Retina (tissue), 1 donor: ENCODE data around the gene RPGRIP1.
"Not testable (repeated sequence)": the region's sequence is repeated elsewhere in the genome, so short reads cannot be mapped to it uniquely, and the experiment has no call there.

ENCODE experiments used
- DNase-seq: peaks from one replicate; pipeline ENCODE4 v3.0.0-alpha.2; 2016

Gene RPGRIP1

GRCh38 chr14:21302013-21302835 lies 22.3 kb downstream of the RPGRIP1 start:
- peak; percentile 25 for DNase-seq

GRCh38 chr14:21302836-21303140 lies 22.9 kb downstream of the RPGRIP1 start:
- not testable (repeated sequence) for DNase-seq

GRCh38 chr14:21307637-21308036 lies 27.8 kb downstream of the RPGRIP1 start:
- DNase-seq, result no peak

GRCh38 chr14:21308132-21308478 lies 28.2 kb downstream of the RPGRIP1 start:
- peak; percentile 7 for DNase-seq

- DNase-seq, result peak; percentile 82
Measured at GRCh38 chr14:21308479-21309237, 28.8 kb downstream of the RPGRIP1 start.

GRCh38 chr14:21309238-21309636 lies 29.4 kb downstream of the RPGRIP1 start:
- no peak for DNase-seq

GRCh38 chr14:21309956-21310355 lies 30.1 kb downstream of the RPGRIP1 start:
- no peak for DNase-seq

- no peak for DNase-seq
Measured at GRCh38 chr14:21311614-21312013, 31.7 kb downstream of the RPGRIP1 start.

- no peak for DNase-seq
Measured at GRCh38 chr14:21313512-21313911, 33.6 kb downstream of the RPGRIP1 start.

- DNase-seq, result no peak
Measured at GRCh38 chr14:21317398-21317797, 37.5 kb downstream of the RPGRIP1 start.

- no peak for DNase-seq
Measured at GRCh38 chr14:21320913-21321312, 41.0 kb downstream of the RPGRIP1 start.

GRCh38 chr14:21322716-21323115 lies 42.8 kb downstream of the RPGRIP1 start:
- no peak for DNase-seq

GRCh38 chr14:21326972-21327371 lies 47.1 kb downstream of the RPGRIP1 start:
- no peak for DNase-seq
